Measurements from ENCODE around the gene WWOX. TPM values are rescaled to one million over a fixed set of nuclear protein-coding genes. Genes with fewer than 3 reads are reported as not detected.

Gene WWOX
- total and polyA plus RNA-seq, 10 donors, result 5.9 to 90.3 (median 26.4) TPM

DNA sequence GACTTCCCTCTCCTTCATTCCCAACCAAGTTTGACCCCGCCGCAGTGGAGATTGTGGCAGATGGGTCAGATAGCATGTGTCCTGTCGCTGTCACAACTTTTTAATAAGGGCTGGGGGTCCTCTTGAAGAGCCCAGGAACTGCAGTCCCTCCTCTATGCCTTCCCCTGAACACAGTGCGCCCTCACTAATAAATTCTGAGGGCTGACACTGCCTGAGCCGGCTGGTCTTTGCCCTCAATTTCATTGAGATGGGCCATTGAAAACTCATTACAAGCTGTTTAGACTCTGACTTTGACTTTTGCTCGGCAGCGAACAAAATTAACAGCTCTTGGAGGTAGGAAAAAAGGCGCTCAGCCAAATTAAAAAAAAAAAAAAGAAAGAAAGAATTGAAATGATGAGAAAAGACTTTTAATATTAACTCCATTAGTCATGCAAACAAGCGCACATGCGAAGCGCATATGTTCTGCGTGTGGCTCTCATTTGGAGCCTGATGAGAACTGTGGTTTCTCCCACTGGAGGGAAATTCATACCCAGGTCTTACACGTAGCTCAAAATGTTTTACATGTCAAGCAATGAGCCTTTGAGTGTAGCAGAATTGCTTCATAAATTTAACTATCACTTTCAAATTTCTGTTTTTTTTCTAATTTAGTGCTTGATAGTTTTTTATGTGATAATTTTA lies 704.7 kb downstream of the WWOX start:
- Histone ChIP-seq H3K36me3 (no peaks in the 10 kb centered on the region), H3K27me3 (replicated peaks in 1 of 7) (no peaks in the 10 kb centered on the region), H3K9me3 (peaks cover 0 to 7% (median 2%) of the 10 kb centered on the region in 8 donors), H3K27ac (no peak overlapping the region), H3K4me3 (no peak overlapping the region), H3K4me1 (peaks cover 0 to 10% (median 2%) of the 10 kb centered on the region in 6 donors)
- WGBS, 5 donors, result 94 to 98% (median 95%) methylated on average over 13 of the region's 13 CpGs
- intact Hi-C loops (cut with DNase I; ENCODE audit: low total_unique reads), result no loop called here
- TF ChIP-seq POLR2AphosphoS5 (IDR thresholded peaks at IDR 0.05), result no peak
- no peak for DNase-seq

DNA sequence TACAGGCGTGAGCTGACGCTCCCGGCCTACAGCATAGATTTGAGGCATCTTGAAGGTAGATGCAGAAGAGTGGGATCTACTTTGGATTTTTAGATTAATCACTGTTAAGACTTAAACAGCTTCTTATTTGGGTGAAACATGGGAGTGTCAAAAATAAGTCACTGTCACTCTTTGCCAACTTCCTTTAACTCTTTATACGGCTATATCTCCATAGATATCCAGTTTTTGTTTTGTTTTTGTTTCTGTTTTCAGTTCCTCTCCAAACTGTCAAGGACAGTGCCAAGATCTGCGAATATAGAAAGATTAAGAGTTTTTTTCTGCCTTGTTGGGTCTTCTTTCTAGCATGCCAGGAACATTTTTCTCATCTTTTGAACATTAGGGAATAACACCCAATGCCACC lies 706.1 kb downstream of the WWOX start:
- no peak overlapping the region for H3K27ac ChIP-seq
- peaks cover 0 to 7% (median 2%) of the 10 kb centered on the region in 8 donors for H3K9me3 ChIP-seq
- H3K4me1 ChIP-seq, result peaks cover 0 to 4% (median 1%) of the 10 kb centered on the region in 6 donors
- WGBS, 5 donors, result 73 to 82% (median 77%) methylated on average over 5 of the region's 5 CpGs
- DNase-seq, result no peak
- intact Hi-C loops (cut with DNase I; ENCODE audit: low total_unique reads), result no loop called here
- H3K36me3 ChIP-seq, result no peaks in the 10 kb centered on the region
- H3K4me3 ChIP-seq, result no peak overlapping the region
- no peaks in the 10 kb centered on the region for H3K27me3 ChIP-seq (replicated peaks in 1 of 7)
- TF ChIP-seq POLR2A (IDR thresholded peaks at IDR 0.05) (no peak), POLR2AphosphoS5 (IDR thresholded peaks at IDR 0.05) (no peak)
- TF ChIP-seq, protein P1, sequence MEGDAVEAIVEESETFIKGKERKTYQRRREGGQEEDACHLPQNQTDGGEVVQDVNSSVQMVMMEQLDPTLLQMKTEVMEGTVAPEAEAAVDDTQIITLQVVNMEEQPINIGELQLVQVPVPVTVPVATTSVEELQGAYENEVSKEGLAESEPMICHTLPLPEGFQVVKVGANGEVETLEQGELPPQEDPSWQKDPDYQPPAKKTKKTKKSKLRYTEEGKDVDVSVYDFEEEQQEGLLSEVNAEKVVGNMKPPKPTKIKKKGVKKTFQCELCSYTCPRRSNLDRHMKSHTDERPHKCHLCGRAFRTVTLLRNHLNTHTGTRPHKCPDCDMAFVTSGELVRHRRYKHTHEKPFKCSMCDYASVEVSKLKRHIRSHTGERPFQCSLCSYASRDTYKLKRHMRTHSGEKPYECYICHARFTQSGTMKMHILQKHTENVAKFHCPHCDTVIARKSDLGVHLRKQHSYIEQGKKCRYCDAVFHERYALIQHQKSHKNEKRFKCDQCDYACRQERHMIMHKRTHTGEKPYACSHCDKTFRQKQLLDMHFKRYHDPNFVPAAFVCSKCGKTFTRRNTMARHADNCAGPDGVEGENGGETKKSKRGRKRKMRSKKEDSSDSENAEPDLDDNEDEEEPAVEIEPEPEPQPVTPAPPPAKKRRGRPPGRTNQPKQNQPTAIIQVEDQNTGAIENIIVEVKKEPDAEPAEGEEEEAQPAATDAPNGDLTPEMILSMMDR (IDR thresholded peaks at IDR 0.05 in 8 of 11, conservative IDR thresholded peaks at IDR 0.05 in 3 of 11), result no peak

DNA sequence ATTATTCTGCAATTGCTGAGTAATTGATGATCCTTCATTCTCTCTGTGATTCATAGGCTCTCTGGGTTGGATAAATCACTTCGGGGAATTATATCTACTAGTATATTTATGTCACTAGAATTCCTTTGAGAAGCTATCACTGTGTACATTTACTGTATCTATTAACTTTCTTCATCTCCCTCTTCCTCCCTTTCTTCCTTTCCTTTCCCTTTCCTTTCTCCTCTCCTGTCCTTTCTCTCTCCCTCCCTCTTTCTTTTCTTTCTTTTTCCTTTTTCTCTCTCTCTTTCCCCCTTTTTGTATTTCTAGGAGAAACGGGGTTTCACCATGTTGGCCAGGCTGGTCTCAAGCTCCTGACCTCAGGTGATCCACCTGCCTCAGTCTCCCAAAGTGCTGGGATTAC lies 711.8 kb downstream of the WWOX start:
- Histone ChIP-seq H3K4me3 (no peak overlapping the region), H3K4me1 (peaks cover 0 to 4% (median 0%) of the 10 kb centered on the region in 6 donors), H3K36me3 (no peaks in the 10 kb centered on the region), H3K27ac (no peak overlapping the region), H3K9me3 (peaks cover 0 to 7% (median under 1%) of the 10 kb centered on the region in 8 donors), H3K27me3 (replicated peaks in 1 of 7) (no peaks in the 10 kb centered on the region)
- intact Hi-C loops (cut with DNase I; ENCODE audit: low total_unique reads), result no loop called here
- no peak for DNase-seq
- TF ChIP-seq POLR2A (IDR thresholded peaks at IDR 0.05), result no peak
- no peak for TF ChIP-seq POLR2AphosphoS5 (IDR thresholded peaks at IDR 0.05)
- TF ChIP-seq, protein P1 (IDR thresholded peaks at IDR 0.05 in 8 of 11, conservative IDR thresholded peaks at IDR 0.05 in 3 of 11), result no peak
- 85 to 97% (median 91%) methylated on average over 2 of the region's 2 CpGs for WGBS, 5 donors

DNA sequence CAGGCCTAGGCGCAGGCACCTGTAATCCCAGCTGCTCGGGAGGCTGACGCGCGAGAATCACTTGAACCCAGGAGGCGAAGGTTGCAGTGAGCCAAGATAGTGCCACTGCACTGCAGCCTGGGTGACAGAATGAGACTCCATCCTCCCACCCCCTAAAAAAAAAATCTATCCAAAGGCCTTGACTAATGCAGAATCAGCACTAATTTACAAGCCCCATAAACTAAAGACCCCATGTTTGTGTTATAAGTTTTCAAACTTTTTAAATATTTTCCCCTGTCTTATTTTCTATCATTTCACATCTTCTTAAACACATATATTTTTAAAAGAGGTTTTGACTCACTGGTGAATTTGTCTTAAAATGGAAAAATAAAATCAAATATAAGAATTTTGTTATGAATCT lies 713.1 kb downstream of the WWOX start:
- intact Hi-C loops (cut with DNase I; ENCODE audit: low total_unique reads), result no loop called here
- DNase-seq, result no peak
- no peaks in the 10 kb centered on the region for H3K36me3 ChIP-seq
- no peak overlapping the region for H3K4me3 ChIP-seq
- no peaks in the 10 kb centered on the region for H3K4me1 ChIP-seq
- WGBS, 5 donors, result 94 to 99% (median 96%) methylated on average over 6 of the region's 6 CpGs
- no peak for TF ChIP-seq POLR2AphosphoS5 (IDR thresholded peaks at IDR 0.05)
- TF ChIP-seq POLR2A (IDR thresholded peaks at IDR 0.05), result no peak
- TF ChIP-seq, protein P1 (IDR thresholded peaks at IDR 0.05 in 8 of 11, conservative IDR thresholded peaks at IDR 0.05 in 3 of 11), result no peak
- no peaks in the 10 kb centered on the region for H3K27me3 ChIP-seq (replicated peaks in 1 of 7)
- H3K27ac ChIP-seq, result no peak overlapping the region
- H3K9me3 ChIP-seq, result no peaks in the 10 kb centered on the region
